ENCODE results near the gene SLITRK3. TPM values are rescaled to one million over a fixed set of nuclear protein-coding genes. Genes with fewer than 3 reads are reported as not detected.

SLITRK3 gene
- total and polyA plus RNA-seq, 2 experiments from 2014 or later: 1.2 to 1.7 TPM

DNA sequence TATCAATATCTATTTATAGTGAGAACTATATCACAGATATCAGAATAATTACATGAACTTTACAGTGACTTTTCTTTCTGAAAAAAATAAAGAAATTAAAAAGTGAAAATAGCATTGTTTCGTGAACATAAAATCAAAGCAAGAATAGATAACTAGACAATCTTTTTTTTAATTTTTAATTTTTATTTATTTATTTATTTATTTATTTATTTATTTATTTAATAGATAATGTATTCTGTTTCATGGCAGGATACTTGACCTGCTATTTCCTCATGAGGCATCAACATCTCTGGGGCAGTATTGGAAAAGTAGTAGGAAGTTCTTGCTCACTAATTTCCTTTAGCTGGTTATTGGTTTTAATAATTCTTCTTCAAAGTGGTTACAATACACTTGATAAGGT lies 33.3 kb downstream of the SLITRK3 start:
- H3K27ac ChIP-seq (ENCODE audit: low read depth): no peak overlapping the region
- Mint-ChIP-seq H3K27me3 (ENCODE audit: insufficient read depth, low read depth, poor library complexity) (peaks cover 5% of the 10 kb centered on the region), H3K27ac (no peak overlapping the region), H3K9me3 (no peaks in the 10 kb centered on the region), H3K4me3 (no peak overlapping the region), H3K36me3 (ENCODE audit: low read depth) (no peaks in the 10 kb centered on the region), H3K4me1 (no peaks in the 10 kb centered on the region)
- H3K79me2 ChIP-seq (replicated peaks; ENCODE audit: insufficient read depth): no peaks in the 10 kb centered on the region
- H3K4me2 ChIP-seq: no peak overlapping the region
- ATAC-seq (no peak), DNase-seq (ENCODE audit: low spot score) (no peak)
- H4K20me1 ChIP-seq (replicated peaks; ENCODE audit: insufficient read depth): no peaks in the 10 kb centered on the region
- H3F3A ChIP-seq (replicated peaks; ENCODE audit: low read depth): no peaks in the 10 kb centered on the region
- no peaks in the 10 kb centered on the region for H3K36me3 ChIP-seq (ENCODE audit: insufficient read depth)
- H2AFZ ChIP-seq: no peak overlapping the region
- TF ChIP-seq ZNF331 (CRISPR knock-in tag; IDR thresholded peaks at IDR 0.05; ENCODE audit: low read depth): no peak
- TF ChIP-seq POLR2AphosphoS5 (IDR thresholded peaks at IDR 0.05; ENCODE audit: low read depth): no peak
- no peak for TF ChIP-seq NANOG (IDR thresholded peaks at IDR 0.05; ENCODE audit: borderline replicate concordance)
- no peak for TF ChIP-seq CREB1 (CRISPR knock-in tag; IDR thresholded peaks at IDR 0.05; ENCODE audit: low read depth)
- TF ChIP-seq, protein P1, sequence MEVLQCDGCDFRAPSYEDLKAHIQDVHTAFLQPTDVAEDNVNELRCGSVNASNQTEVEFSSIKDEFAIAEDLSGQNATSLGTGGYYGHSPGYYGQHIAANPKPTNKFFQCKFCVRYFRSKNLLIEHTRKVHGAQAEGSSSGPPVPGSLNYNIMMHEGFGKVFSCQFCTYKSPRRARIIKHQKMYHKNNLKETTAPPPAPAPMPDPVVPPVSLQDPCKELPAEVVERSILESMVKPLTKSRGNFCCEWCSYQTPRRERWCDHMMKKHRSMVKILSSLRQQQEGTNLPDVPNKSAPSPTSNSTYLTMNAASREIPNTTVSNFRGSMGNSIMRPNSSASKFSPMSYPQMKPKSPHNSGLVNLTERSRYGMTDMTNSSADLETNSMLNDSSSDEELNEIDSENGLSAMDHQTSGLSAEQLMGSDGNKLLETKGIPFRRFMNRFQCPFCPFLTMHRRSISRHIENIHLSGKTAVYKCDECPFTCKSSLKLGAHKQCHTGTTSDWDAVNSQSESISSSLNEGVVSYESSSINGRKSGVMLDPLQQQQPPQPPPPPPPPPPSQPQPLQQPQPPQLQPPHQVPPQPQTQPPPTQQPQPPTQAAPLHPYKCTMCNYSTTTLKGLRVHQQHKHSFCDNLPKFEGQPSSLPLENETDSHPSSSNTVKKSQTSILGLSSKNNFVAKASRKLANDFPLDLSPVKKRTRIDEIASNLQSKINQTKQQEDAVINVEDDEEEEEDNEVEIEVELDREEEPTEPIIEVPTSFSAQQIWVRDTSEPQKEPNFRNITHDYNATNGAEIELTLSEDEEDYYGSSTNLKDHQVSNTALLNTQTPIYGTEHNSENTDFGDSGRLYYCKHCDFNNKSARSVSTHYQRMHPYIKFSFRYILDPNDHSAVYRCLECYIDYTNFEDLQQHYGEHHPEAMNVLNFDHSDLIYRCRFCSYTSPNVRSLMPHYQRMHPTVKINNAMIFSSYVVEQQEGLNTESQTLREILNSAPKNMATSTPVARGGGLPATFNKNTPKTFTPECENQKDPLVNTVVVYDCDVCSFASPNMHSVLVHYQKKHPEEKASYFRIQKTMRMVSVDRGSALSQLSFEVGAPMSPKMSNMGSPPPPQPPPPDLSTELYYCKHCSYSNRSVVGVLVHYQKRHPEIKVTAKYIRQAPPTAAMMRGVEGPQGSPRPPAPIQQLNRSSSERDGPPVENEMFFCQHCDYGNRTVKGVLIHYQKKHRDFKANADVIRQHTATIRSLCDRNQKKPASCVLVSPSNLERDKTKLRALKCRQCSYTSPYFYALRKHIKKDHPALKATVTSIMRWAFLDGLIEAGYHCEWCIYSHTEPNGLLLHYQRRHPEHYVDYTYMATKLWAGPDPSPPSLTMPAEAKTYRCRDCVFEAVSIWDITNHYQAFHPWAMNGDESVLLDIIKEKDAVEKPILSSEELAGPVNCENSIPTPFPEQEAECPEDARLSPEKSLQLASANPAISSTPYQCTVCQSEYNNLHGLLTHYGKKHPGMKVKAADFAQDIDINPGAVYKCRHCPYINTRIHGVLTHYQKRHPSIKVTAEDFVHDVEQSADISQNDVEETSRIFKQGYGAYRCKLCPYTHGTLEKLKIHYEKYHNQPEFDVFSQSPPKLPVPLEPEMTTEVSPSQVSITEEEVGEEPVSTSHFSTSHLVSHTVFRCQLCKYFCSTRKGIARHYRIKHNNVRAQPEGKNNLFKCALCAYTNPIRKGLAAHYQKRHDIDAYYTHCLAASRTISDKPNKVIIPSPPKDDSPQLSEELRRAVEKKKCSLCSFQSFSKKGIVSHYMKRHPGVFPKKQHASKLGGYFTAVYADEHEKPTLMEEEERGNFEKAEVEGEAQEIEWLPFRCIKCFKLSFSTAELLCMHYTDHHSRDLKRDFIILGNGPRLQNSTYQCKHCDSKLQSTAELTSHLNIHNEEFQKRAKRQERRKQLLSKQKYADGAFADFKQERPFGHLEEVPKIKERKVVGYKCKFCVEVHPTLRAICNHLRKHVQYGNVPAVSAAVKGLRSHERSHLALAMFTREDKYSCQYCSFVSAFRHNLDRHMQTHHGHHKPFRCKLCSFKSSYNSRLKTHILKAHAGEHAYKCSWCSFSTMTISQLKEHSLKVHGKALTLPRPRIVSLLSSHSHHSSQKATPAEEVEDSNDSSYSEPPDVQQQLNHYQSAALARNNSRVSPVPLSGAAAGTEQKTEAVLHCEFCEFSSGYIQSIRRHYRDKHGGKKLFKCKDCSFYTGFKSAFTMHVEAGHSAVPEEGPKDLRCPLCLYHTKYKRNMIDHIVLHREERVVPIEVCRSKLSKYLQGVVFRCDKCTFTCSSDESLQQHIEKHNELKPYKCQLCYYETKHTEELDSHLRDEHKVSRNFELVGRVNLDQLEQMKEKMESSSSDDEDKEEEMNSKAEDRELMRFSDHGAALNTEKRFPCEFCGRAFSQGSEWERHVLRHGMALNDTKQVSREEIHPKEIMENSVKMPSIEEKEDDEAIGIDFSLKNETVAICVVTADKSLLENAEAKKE (CRISPR knock-in tag; IDR thresholded peaks at IDR 0.05): no peak
- no peak for TF ChIP-seq STAT1 (IDR thresholded peaks at IDR 0.05; ENCODE audit: unreplicated experiment)
- no peak for TF ChIP-seq JUNB (IDR thresholded peaks at IDR 0.05; ENCODE audit: unreplicated experiment)
- TF ChIP-seq REST (IDR thresholded peaks at IDR 0.05; ENCODE audit: unreplicated experiment): no peak
- TF ChIP-seq, protein P2, sequence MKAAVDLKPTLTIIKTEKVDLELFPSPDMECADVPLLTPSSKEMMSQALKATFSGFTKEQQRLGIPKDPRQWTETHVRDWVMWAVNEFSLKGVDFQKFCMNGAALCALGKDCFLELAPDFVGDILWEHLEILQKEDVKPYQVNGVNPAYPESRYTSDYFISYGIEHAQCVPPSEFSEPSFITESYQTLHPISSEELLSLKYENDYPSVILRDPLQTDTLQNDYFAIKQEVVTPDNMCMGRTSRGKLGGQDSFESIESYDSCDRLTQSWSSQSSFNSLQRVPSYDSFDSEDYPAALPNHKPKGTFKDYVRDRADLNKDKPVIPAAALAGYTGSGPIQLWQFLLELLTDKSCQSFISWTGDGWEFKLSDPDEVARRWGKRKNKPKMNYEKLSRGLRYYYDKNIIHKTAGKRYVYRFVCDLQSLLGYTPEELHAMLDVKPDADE (IDR thresholded peaks at IDR 0.05): no peak
- TF ChIP-seq EZH2phosphoT487 (IDR thresholded peaks at IDR 0.05; ENCODE audit: unreplicated experiment): no peak
- no peaks in the 10 kb centered on the region for H3K4me1 ChIP-seq (ENCODE audit: insufficient read depth)
- H3K9me2 ChIP-seq (ENCODE audit: insufficient read depth): no peaks in the 10 kb centered on the region
- H3K4me3 ChIP-seq: no peak overlapping the region
- no peaks in the 10 kb centered on the region for H3K27me3 ChIP-seq (ENCODE audit: insufficient read depth)

All from GM23338 (cell line).